DND-41 (cell line): ENCODE measurements around the gene NPM1.

ENCODE experiments used
- CTCF ChIP-seq: IDR thresholded peaks from 2 replicates; pipeline ENCODE4 v1.5.1; 2012; ENCODE audit warnings: borderline replicate concordance, low read length, moderate library complexity, mild to moderate bottlenecking; ENCODE audit not compliant: poor library complexity, severe bottlenecking; ENCODE audit errors: extremely low read depth
- EZH2 ChIP-seq: IDR thresholded peaks from 3 replicates; pipeline ENCODE4 v1.6.1; 2012; ENCODE audit warnings: borderline replicate concordance, low read depth, mild to moderate bottlenecking, moderate library complexity, low read length, inconsistent platforms; ENCODE audit not compliant: severe bottlenecking

- no peak for TF ChIP-seq CTCF
- TF ChIP-seq EZH2, result no peak
These were observed 5.0 kb downstream of the NPM1 start for GRCh38 chr5:171392585-171393159.
